Skeletal muscle cell (primary cell): Measurements from ENCODE around the gene GOLIM4.

Experiments
- DNase-seq: peaks from one replicate; pipeline ENCODE4 v3.0.0-alpha.2; 2010; ENCODE audit warnings: low read depth
- H3K4me3 ChIP-seq: 2 replicates; pipeline ENCODE4 v1.5.1; 2011; ENCODE audit warnings: low read depth, mild to moderate bottlenecking, control low read depth, low read length, moderate library complexity

GOLIM4 gene

DNA sequence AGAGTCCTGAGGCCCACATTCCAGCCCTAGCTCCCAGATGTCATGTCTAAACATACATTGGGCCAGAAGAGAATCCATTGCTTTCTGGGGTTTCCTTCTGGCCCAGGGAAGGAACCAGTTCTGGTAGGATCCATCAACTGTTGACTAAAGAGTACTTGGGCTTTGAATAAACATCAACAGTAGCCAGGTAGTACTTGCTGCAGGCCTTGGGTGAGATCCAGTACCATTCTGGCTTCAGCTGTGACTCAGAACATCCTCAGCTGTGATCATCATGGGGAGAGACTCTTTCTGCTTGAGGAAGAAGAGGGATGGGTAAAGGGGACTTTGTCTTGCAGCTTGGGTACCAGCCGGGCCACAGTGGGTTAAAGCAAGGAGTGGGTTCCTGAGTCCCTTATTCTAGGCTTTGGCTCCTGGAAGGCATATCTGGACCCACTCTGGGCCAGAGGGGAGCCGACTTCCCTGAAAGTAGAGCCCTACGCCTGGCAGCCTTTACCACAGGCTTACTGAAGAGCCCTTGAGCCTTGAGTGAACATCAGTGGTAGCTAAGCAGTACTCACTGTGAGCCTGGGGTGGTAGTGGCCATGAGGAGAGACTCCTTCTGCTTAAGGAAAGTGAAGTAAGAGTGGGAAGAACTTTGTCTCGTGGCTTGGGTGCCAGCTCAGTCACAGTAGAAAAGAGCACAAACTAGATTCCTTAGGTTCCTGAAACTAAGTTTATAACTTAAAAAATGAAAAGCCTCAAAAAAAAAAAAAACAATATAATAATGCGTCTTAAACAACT lies 128.3 kb downstream of the GOLIM4 start:
- no peak overlapping the region for H3K4me3 ChIP-seq
- DNase-seq, result no peak
